ENCODE data around the gene HOXB9. TPM values are rescaled to one million over a fixed set of nuclear protein-coding genes. Genes with fewer than 3 reads are reported as not detected.

The HOXB9 gene
- total and polyA plus RNA-seq, 4 donors, result 0.33 to 0.75 (median 0.39) TPM; not detected in 1

GRCh38 chr17:48620461-48621139, 5.6 kb downstream of the HOXB9 start:
- Histone ChIP-seq H3K27me3 (ENCODE audit: control insufficient read depth in 1 of 2, insufficient read depth in 2 of 2, low read length in 1 of 2) (no peaks in the 10 kb centered on the region), H3K9me3 (ENCODE audit: control insufficient read depth, low read length) (no peaks in the 10 kb centered on the region), H3K36me3 (ENCODE audit: control insufficient read depth in 1 of 2, insufficient read depth in 2 of 2, low read length in 1 of 2) (no peaks in the 10 kb centered on the region), H3K27ac (ENCODE audit: low read depth in 1 of 2, low read length in 2 of 2) (no peak overlapping the region), H3K4me1 (ENCODE audit: control insufficient read depth in 1 of 2, insufficient read depth in 2 of 2, low read length in 2 of 2) (no peaks in the 10 kb centered on the region), H3K4me3 (ENCODE audit: low read length in 2 of 2) (no peak overlapping the region)
- DNase-seq, result no peak
- WGBS, 2 donors, result 77 to 92% methylated on average over 6 of the region's 6 CpGs
- ATAC-seq (ENCODE audit: low FRiP score), result no peak
- intact Hi-C loops (cut with DNase I), result loop anchor here in 1 of 2 donors (5.0 kb wide), 1 partner anchor 288 kb away; no protein-coding TSS in a partner anchor

GRCh38 chr17:48619826-48620449, 6.2 kb downstream of the HOXB9 start:
- H3K27me3 ChIP-seq (ENCODE audit: control insufficient read depth in 1 of 2, insufficient read depth in 2 of 2, low read length in 1 of 2), result no peaks in the 10 kb centered on the region
- H3K4me3 ChIP-seq (ENCODE audit: low read length in 2 of 2), result no peak overlapping the region
- intact Hi-C loops (cut with DNase I), result loop anchor here (5.0 kb wide), 3 partner anchors 268 to 288 kb away; no protein-coding TSS in a partner anchor
- no peaks in the 10 kb centered on the region for H3K36me3 ChIP-seq (ENCODE audit: control insufficient read depth in 1 of 2, insufficient read depth in 2 of 2, low read length in 1 of 2)
- 64 to 78% methylated on average over 32 of the region's 32 CpGs for WGBS, 2 donors
- H3K4me1 ChIP-seq (ENCODE audit: control insufficient read depth in 1 of 2, insufficient read depth in 2 of 2, low read length in 2 of 2), result no peaks in the 10 kb centered on the region
- DNase-seq (no peak), ATAC-seq (ENCODE audit: low FRiP score) (no peak)
- H3K9me3 ChIP-seq (ENCODE audit: control insufficient read depth, low read length), result no peaks in the 10 kb centered on the region
- H3K27ac ChIP-seq (ENCODE audit: low read depth in 1 of 2, low read length in 2 of 2), result no peak overlapping the region

- Histone ChIP-seq H3K27me3 (ENCODE audit: control insufficient read depth in 1 of 2, insufficient read depth in 2 of 2, low read length in 1 of 2) (no peaks in the 10 kb centered on the region), H3K4me3 (ENCODE audit: low read length in 2 of 2) (no peak overlapping the region), H3K4me1 (ENCODE audit: control insufficient read depth in 1 of 2, insufficient read depth in 2 of 2, low read length in 2 of 2) (no peaks in the 10 kb centered on the region), H3K9me3 (ENCODE audit: control insufficient read depth, low read length) (no peaks in the 10 kb centered on the region), H3K36me3 (ENCODE audit: control insufficient read depth in 1 of 2, insufficient read depth in 2 of 2, low read length in 1 of 2) (no peaks in the 10 kb centered on the region), H3K27ac (ENCODE audit: low read depth in 1 of 2, low read length in 2 of 2) (no peak overlapping the region)
- ATAC-seq (ENCODE audit: low FRiP score) (peak; percentile 92), DNase-seq (peak; percentile 90 to 96)
- intact Hi-C loops (cut with DNase I), result loop anchor here (5.0 kb wide), 2 partner anchors 266 to 281 kb away; no protein-coding TSS in a partner anchor
- 6 to 7% methylated on average over 25 of the region's 25 CpGs for WGBS, 2 donors
Measured at GRCh38 chr17:48618256-48618896, 7.8 kb downstream of the HOXB9 start.

GRCh38 chr17:48617471-48618255, 8.5 kb downstream of the HOXB9 start:
- intact Hi-C loops (cut with DNase I), result loop anchor here (5.0 kb wide), 2 partner anchors 265 to 280 kb away; no protein-coding TSS in a partner anchor
- H3K36me3 ChIP-seq (ENCODE audit: control insufficient read depth in 1 of 2, insufficient read depth in 2 of 2, low read length in 1 of 2), result no peaks in the 10 kb centered on the region

GRCh38 chr17:48616717-48617470, 9.3 kb downstream of the HOXB9 start:
- ATAC-seq (ENCODE audit: low FRiP score), result no peak
- Histone ChIP-seq H3K4me1 (ENCODE audit: control insufficient read depth in 1 of 2, insufficient read depth in 2 of 2, low read length in 2 of 2) (no peaks in the 10 kb centered on the region), H3K36me3 (ENCODE audit: control insufficient read depth in 1 of 2, insufficient read depth in 2 of 2, low read length in 1 of 2) (no peaks in the 10 kb centered on the region), H3K27ac (ENCODE audit: low read depth in 1 of 2, low read length in 2 of 2) (no peak overlapping the region), H3K27me3 (ENCODE audit: control insufficient read depth in 1 of 2, insufficient read depth in 2 of 2, low read length in 1 of 2) (no peaks in the 10 kb centered on the region), H3K9me3 (ENCODE audit: control insufficient read depth, low read length) (no peaks in the 10 kb centered on the region), H3K4me3 (ENCODE audit: low read length in 2 of 2) (no peak overlapping the region)
- intact Hi-C loops (cut with DNase I), result loop anchor here (5.0 kb wide), 2 partner anchors 265 to 280 kb away; no protein-coding TSS in a partner anchor
- 53 to 62% methylated on average over 15 of the region's 15 CpGs for WGBS, 2 donors
- DNase-seq, result no peak

More at GRCh38 chr17:48617471-48618255, 8.5 kb downstream of the HOXB9 start:
- 12 to 14% methylated on average over 37 to 43 of the region's 43 CpGs for WGBS, 2 donors
- no peaks in the 10 kb centered on the region for H3K27me3 ChIP-seq (ENCODE audit: control insufficient read depth in 1 of 2, insufficient read depth in 2 of 2, low read length in 1 of 2)
- no peaks in the 10 kb centered on the region for H3K4me1 ChIP-seq (ENCODE audit: control insufficient read depth in 1 of 2, insufficient read depth in 2 of 2, low read length in 2 of 2)
- peak in 1 of 2 donors; percentile 70 for DNase-seq
- no peak for ATAC-seq (ENCODE audit: low FRiP score)
- no peak overlapping the region for H3K27ac ChIP-seq (ENCODE audit: low read depth in 1 of 2, low read length in 2 of 2)
- H3K4me3 ChIP-seq (ENCODE audit: low read length in 2 of 2), result no peak overlapping the region
- H3K9me3 ChIP-seq (ENCODE audit: control insufficient read depth, low read length), result no peaks in the 10 kb centered on the region

- Histone ChIP-seq H3K27ac (ENCODE audit: low read depth in 1 of 2, low read length in 2 of 2) (no peak overlapping the region), H3K4me1 (ENCODE audit: control insufficient read depth in 1 of 2, insufficient read depth in 2 of 2, low read length in 2 of 2) (no peaks in the 10 kb centered on the region), H3K27me3 (ENCODE audit: control insufficient read depth in 1 of 2, insufficient read depth in 2 of 2, low read length in 1 of 2) (no peaks in the 10 kb centered on the region), H3K4me3 (ENCODE audit: low read length in 2 of 2) (no peak overlapping the region), H3K36me3 (ENCODE audit: control insufficient read depth in 1 of 2, insufficient read depth in 2 of 2, low read length in 1 of 2) (no peaks in the 10 kb centered on the region), H3K9me3 (ENCODE audit: control insufficient read depth, low read length) (no peaks in the 10 kb centered on the region)
- intact Hi-C loops (cut with DNase I), result loop anchor here (5.0 kb wide), 2 partner anchors 264 to 279 kb away; no protein-coding TSS in a partner anchor
- ATAC-seq (ENCODE audit: low FRiP score) (no peak), DNase-seq (no peak)
- WGBS, 2 donors, result 58 to 84% methylated on average over 17 of the region's 17 CpGs
Measured at GRCh38 chr17:48615963-48616716, 10.0 kb downstream of the HOXB9 start.

- H3K27me3 ChIP-seq (ENCODE audit: control insufficient read depth in 1 of 2, insufficient read depth in 2 of 2, low read length in 1 of 2), result no peaks in the 10 kb centered on the region
- 42 to 52% methylated on average over 41 of the region's 41 CpGs for WGBS, 2 donors
- no peaks in the 10 kb centered on the region for H3K4me1 ChIP-seq (ENCODE audit: control insufficient read depth in 1 of 2, insufficient read depth in 2 of 2, low read length in 2 of 2)
- ATAC-seq (ENCODE audit: low FRiP score) (no peak), DNase-seq (no peak)
- H3K4me3 ChIP-seq (ENCODE audit: low read length in 2 of 2), result no peak within 1 kb of the TSS
- H3K27ac ChIP-seq (ENCODE audit: low read depth in 1 of 2, low read length in 2 of 2), result no peak within 1 kb of the TSS
- H3K36me3 ChIP-seq (ENCODE audit: control insufficient read depth in 1 of 2, insufficient read depth in 2 of 2, low read length in 1 of 2), result no peaks in the 10 kb centered on the region
- intact Hi-C loops (cut with DNase I), result loop anchor here (5.0 kb wide), 2 partner anchors 263 to 278 kb away; no protein-coding TSS in a partner anchor
- H3K9me3 ChIP-seq (ENCODE audit: control insufficient read depth, low read length), result no peaks in the 10 kb centered on the region
Measured at GRCh38 chr17:48615047-48615962, 10.9 kb downstream of the HOXB9 start, which contains the start of gene HOXB8. TSS of gene HOXB8 (minus strand) at chr17:48615292. CDS start at chr17:48614704, 588 bp downstream.
